ENCODE results near the gene GNMT. TPM values are rescaled to one million over a fixed set of nuclear protein-coding genes. Genes with fewer than 3 reads are reported as not detected.

The GNMT gene
- 1 to 10 TPM; 1.0 to 1.2 TPM for total RNA-seq

DNA sequence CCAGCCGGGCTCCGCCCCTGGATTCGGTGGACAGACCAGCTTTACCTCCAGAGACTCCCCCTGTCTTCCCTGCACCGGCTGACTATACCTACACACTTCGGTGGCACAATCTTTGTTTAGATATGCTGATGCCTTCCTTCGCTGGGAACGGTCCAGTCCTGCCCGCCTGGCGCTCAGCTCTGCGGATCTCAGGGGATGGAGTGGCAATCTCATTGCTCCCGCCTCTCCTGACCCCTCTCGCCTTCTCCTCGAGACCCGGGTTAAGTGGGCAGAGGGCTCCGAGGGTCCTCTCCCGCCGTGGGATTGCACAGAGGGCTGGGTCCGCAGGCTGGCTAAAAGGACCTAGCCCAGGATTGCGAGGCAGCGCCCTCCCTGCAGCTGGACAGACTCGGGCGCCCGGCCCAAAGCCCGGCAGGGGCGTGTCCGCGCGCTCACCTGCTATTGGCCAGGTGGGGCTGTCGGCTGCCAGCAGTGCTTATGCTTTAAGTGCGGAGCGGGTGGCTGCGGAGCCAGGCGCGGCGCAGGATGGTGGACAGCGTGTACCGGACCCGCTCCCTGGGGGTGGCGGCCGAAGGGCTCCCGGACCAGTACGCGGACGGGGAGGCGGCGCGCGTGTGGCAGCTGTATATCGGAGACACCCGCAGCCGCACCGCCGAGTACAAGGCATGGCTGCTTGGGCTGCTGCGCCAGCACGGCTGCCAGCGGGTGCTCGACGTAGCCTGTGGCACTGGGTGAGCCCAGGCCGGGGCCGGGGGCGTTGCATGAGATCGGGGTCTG lies at the start of gene GNMT:
Gene GNMT (plus strand): TSS at position 512 of the 777 bp plus-strand sequence. CDS start 14 bp downstream, at position 526.
- H3K9me3 Mint-ChIP-seq, result no peaks in the 10 kb centered on the region
- POLR2A ChIA-PET, result interaction anchor here (0.6 to 1.6 kb wide), 3 partner anchors 10 to 896 kb away, joined by 3 to 4 read pairs (median 4); no protein-coding TSS in a partner anchor

DNA sequence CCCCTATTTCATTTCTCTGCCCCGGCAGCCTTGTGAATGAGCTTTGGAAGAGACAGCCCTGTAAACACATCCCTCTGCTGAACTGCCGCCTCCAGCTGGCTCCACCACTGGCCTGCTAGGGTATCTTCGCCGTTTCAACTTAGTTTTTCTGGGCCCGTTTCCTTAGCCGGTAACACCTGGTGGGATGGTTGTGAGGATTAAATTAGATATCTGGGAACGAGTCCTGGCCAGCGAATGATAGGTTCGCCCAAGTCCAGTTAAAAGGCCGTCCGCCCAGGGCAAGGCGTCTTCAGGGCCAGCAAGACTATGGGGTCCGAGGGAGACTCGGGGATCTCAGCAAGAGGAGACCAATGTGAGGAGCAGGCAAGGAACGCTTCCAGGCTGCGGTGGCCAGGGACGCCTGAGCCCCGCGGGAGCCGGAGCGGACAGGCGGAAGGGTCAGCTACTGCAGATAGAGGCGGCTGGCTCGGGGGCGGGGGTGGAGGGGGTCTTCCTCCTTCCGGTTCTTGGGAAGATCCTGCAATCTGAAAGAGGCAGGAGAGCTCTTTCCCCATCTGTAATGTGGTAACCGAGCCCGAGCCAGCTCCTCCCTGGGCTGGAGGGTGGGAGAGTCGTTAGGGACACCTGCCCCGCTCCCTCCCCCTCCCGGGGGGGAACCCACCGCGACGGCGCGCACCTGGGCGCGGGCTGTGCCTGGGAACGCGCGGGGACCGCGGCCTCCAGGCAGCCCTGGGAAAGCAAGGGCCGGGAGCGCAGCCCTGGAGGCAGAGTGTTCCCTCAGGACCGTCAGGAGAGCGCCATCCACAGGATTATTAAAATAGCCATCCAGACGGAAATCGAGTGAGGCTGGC lies 49.2 kb upstream of the GNMT start:
- Mint-ChIP-seq H3K4me1 (peaks cover 3% of the 10 kb centered on the region), H3K4me3 (peak overlapping the region; percentile 50), H3K36me3 (no peaks in the 10 kb centered on the region), H3K9me3 (no peaks in the 10 kb centered on the region), H3K27me3 (peaks cover 18% of the 10 kb centered on the region), H3K27ac (no peak overlapping the region)
- POLR2A ChIA-PET, result no interaction called here
- DNase-seq (no peak), ATAC-seq (ENCODE audit: low read depth) (no peak)

More for the DNA sequence above, at the start of gene GNMT:
- DNase-seq (peak; percentile 59), ATAC-seq (ENCODE audit: low read depth) (peak; percentile 77)
- peaks cover 11% of the 10 kb centered on the region for H3K4me1 Mint-ChIP-seq
- peak within 1 kb of the TSS; percentile 77 for H3K4me3 Mint-ChIP-seq
- H3K27ac Mint-ChIP-seq, result no peak within 1 kb of the TSS
- H3K27me3 Mint-ChIP-seq, result peaks cover 6% of the 10 kb centered on the region
- peaks cover 9% of the 10 kb centered on the region for H3K36me3 Mint-ChIP-seq

DNA sequence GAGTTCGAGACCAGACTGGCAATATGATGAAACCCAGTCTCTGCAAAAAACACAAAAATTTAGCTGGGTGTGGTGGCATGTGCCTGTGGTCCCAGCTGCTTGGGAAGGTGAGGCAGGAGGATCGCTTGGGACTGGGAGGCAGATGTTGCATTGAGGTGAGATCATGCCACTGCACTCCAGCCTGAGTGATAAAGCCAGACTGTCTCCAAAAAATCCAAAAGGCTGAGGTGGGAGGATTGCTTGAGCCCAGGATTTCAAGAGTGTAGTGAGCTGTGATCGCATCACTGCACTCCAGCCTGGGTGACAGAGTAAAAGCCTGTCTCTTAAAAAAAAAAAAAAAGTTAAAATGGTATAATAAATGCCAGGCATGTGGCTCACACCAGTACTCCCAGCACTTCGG lies 46.0 kb upstream of the GNMT start:
- no peaks in the 10 kb centered on the region for H3K36me3 Mint-ChIP-seq
- POLR2A ChIA-PET, result interaction anchor here (1.5 to 3.9 kb wide), 2 partner anchors 14 to 15 kb away, joined by 5 to 15 read pairs; partner anchors contain the start of gene CNPY3
- no peak overlapping the region for H3K27ac Mint-ChIP-seq

DNA sequence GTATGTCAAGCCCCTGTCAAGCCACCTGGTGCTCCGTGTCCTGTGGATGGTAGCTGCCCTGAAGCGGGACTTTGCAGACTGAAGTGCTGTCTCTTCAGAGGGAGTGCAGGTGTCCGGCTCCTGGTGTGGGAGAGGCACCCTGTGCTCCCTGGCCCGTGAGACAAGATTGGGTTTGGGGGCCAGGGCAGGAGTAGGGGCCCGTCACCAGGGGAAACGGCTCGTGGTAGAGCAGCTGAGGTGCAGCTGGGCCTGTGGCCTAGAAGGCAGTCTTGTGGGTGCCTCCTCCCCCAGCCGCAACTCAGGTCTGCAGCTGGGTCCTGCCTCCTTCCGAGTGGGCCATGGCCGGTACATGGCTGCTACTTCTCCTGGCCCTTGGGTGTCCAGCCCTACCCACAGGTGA lies 44.8 kb upstream of the GNMT start, which contains the start of gene PTCRA:
Gene PTCRA (plus strand): TSS at position 322 of the 400 bp plus-strand sequence. CDS start 17 bp downstream, at position 339.
- H3K27me3 Mint-ChIP-seq, result peaks cover 18% of the 10 kb centered on the region
- H3K4me1 Mint-ChIP-seq, result peaks cover 3% of the 10 kb centered on the region
- no peaks in the 10 kb centered on the region for H3K36me3 Mint-ChIP-seq
- POLR2A ChIA-PET, result interaction anchor here (3.9 kb wide), 1 partner anchor 14 kb away, joined by 15 read pairs; the partner anchor contains the start of gene CNPY3
- no peak within 1 kb of the TSS for H3K4me3 Mint-ChIP-seq
- no peak within 1 kb of the TSS for H3K27ac Mint-ChIP-seq
- DNase-seq (no peak), ATAC-seq (ENCODE audit: low read depth) (peak; percentile 26)
- H3K9me3 Mint-ChIP-seq, result no peaks in the 10 kb centered on the region

More for the DNA sequence above, 46.0 kb upstream of the GNMT start:
- DNase-seq (no peak), ATAC-seq (ENCODE audit: low read depth) (no peak)
- Mint-ChIP-seq H3K9me3 (no peaks in the 10 kb centered on the region), H3K4me3 (no peak overlapping the region), H3K4me1 (peaks cover 3% of the 10 kb centered on the region), H3K27me3 (peaks cover 18% of the 10 kb centered on the region)

DNA sequence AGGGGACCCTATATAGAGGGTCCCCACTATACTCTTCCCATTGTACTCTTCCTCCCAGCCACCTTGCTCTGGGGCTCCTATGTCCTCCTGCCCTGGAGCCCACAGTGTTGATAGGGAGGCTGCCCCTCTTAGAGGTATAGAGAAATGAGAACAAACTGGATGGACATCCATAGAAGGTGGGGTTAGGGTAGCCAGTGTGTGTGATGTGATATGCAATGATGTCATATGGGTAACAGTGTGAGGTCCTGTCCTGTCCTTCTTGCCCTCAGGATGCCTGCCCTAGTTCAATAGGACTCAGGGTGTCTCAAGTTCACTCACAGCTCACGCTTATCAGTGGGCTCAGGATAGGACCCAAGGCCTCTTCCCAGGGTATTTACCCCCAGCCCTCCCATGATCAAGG lies 44.3 kb upstream of the GNMT start:
- Mint-ChIP-seq H3K4me3 (no peak overlapping the region), H3K9me3 (no peaks in the 10 kb centered on the region), H3K36me3 (no peaks in the 10 kb centered on the region), H3K27ac (no peak overlapping the region), H3K27me3 (peaks cover 15% of the 10 kb centered on the region), H3K4me1 (peaks cover 1% of the 10 kb centered on the region)
- peak; percentile 26 for ATAC-seq (ENCODE audit: low read depth)
- POLR2A ChIA-PET, result interaction anchor here (3.9 kb wide), 1 partner anchor 13 kb away, joined by 15 read pairs; the partner anchor contains the start of gene CNPY3
- no peak for DNase-seq

DNA sequence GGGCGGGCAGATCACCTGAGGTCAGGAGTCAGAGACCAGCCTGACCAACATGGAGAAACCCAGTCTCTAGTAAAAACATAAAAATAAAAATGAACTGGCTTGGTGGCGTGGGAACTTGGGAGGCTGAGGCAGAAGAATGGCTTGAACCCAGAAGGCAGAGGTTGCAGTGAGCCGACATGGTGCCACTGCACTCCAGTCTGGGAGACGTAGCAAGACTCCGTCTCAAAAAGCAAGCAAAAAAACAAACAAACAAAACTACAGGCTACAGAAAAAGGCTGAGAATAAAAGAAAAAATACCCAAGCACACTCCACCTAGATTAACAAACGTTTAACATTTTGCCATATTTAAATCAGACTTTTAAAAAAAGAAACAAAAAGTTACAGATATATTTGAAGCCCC lies 38.8 kb upstream of the GNMT start:
- H3K9me3 Mint-ChIP-seq, result no peaks in the 10 kb centered on the region
- POLR2A ChIA-PET, result no interaction called here
- no peak for ATAC-seq (ENCODE audit: low read depth)

DNA sequence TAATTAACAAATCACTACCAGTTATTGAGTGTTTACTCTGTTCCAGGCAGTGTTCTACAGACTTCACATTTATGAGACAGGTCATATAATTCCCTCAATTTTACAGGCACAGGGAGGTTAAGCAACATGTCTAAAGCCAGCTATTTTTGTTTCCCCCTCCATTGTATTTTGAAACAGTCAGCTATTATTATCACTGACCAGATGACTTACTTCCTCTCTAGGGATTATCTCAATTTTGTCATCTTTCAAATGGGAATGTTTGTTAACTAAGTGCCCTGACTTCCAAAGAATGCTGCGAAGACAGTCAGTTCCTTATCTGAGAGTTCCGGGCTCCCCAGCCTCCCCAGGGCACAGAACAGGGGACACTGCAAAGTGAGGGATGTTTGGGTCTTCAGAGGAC lies 36.9 kb upstream of the GNMT start:
- no peak for ATAC-seq (ENCODE audit: low read depth)
- H3K27ac Mint-ChIP-seq, result no peak overlapping the region
- no peak for DNase-seq
- no peaks in the 10 kb centered on the region for H3K27me3 Mint-ChIP-seq
- H3K36me3 Mint-ChIP-seq, result peaks cover 2% of the 10 kb centered on the region
- POLR2A ChIA-PET, result interaction anchor here (0.5 kb wide), 1 partner anchor 51 kb away, joined by 4 read pairs; no protein-coding TSS in a partner anchor
- no peaks in the 10 kb centered on the region for H3K9me3 Mint-ChIP-seq
- peaks cover 3% of the 10 kb centered on the region for H3K4me1 Mint-ChIP-seq
- H3K4me3 Mint-ChIP-seq, result no peak overlapping the region

More for the DNA sequence above, 38.8 kb upstream of the GNMT start:
- Mint-ChIP-seq H3K27me3 (no peaks in the 10 kb centered on the region), H3K4me3 (no peak overlapping the region), H3K27ac (no peak overlapping the region), H3K4me1 (no peaks in the 10 kb centered on the region), H3K36me3 (no peaks in the 10 kb centered on the region)
- DNase-seq, result no peak

DNA sequence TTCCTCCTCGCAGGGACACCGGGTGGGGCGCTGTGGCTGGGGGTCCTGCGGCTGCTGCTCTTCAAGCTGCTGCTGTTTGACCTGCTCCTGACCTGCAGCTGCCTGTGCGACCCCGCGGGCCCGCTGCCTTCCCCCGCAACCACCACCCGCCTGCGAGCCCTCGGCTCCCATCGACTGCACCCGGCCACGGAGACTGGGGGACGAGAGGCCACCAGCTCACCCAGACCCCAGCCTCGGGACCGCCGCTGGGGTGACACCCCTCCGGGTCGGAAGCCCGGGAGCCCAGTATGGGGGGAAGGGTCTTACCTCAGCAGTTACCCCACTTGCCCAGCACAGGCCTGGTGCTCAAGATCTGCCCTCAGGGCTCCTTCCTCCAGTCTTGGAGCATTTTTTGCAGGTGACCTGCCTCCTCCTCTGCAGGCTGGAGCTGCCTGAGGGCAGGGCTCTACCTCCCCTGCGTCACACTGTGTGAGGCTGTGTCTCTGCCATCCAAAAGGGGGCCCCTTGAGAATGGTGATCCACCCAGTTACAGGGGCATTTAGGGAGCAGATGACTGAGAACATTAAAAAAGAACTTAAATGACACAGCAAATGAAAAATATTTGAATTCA lies 35.2 kb upstream of the GNMT start:
- POLR2A ChIA-PET, result interaction anchor here (1.3 kb wide), 1 partner anchor 257 kb away, joined by 3 read pairs; the partner anchor contains the start of gene CUL9
- no peak for DNase-seq
- Mint-ChIP-seq H3K4me3 (no peak overlapping the region), H3K27ac (no peak overlapping the region), H3K36me3 (peaks cover 5% of the 10 kb centered on the region), H3K27me3 (no peaks in the 10 kb centered on the region), H3K4me1 (peaks cover 9% of the 10 kb centered on the region), H3K9me3 (no peaks in the 10 kb centered on the region)
- ATAC-seq (ENCODE audit: low read depth), result no peak

DNA sequence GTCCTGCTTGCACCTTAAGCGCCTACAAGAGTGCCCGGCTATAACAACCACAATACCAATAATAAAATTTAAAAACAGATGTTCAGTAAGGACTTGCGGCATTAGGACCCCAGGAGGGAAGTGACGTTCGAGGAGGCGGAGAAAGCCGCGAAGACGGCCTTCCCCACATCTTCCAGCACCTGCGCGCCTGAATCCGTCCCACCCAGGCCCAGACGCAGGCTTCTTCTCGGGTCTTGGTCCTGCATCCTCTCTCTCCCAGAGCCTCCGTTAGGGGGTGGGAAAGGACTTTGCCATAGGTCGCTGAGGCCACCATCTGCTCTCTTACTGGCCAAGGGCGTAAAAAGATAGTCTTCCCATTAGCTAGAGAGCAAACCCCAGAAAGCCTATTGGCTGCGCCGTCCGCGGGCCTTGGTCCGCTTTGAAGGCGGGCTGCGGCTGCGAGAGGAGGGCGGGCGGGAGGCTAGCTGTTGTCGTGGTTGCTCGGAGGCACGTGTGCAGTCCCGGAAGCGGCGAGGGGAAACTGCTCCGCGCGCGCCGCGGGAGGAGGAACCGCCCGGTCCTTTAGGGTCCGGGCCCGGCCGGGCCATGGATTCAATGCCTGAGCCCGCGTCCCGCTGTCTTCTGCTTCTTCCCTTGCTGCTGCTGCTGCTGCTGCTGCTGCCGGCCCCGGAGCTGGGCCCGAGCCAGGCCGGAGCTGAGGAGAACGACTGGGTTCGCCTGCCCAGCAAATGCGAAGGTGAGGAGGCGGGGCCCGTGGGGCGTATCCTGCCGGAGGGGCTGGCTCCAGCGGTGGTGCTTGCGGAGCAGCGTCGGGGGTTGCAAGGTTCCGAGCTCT lies 31.4 kb upstream of the GNMT start, which contains the start of gene CNPY3:
Gene CNPY3 (plus strand): TSS at position 495 of the 835 bp plus-strand sequence. CDS start 91 bp downstream, at position 586.
- POLR2A ChIA-PET, result interaction anchor here (0.6 to 3.5 kb wide), 33 partner anchors 10 to 700 kb away, joined by 3 to 66 read pairs (median 4); partner anchors contain the start of genes CUL7, CUL9, GTPBP2 and KLC4
- Mint-ChIP-seq H3K27me3 (no peaks in the 10 kb centered on the region), H3K4me1 (peaks cover 32% of the 10 kb centered on the region), H3K36me3 (peaks cover 15% of the 10 kb centered on the region), H3K9me3 (no peaks in the 10 kb centered on the region), H3K27ac (peak within 1 kb of the TSS; percentile 99), H3K4me3 (peak within 1 kb of the TSS; percentile 96)
- ATAC-seq (ENCODE audit: low read depth) (peak; percentile 86), DNase-seq (peak; percentile 94)

DNA sequence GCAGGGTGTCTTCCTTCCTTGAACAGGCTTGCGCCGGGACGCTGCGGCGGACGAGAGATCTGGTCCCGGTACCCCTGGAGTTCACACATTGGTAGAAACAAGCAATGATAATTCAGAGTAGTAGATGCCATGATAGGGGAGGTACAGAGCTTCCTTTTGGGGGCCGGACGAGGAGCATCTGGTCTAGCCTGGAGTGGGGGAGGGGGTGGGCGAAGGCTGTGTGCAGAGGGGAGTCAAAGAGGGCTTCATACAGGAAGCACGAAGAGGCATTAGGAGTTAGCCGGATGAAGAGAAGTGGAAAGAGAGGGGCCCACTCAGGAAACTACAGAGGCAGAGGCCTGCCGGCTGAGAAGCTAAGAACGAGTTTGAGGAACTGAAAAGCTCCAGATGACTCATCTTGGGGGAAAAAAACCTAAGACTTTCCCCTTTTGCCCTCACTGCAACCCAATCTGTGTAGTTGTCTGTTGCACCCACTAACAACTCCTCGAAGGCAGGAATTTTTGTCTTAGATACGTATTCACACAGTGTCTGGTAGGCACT lies 30.7 kb upstream of the GNMT start:
- peak overlapping the region; percentile 96 for H3K4me3 Mint-ChIP-seq
- POLR2A ChIA-PET, result interaction anchor here (0.6 to 3.5 kb wide), 31 partner anchors 11 to 699 kb away, joined by 3 to 66 read pairs (median 5); partner anchors contain the start of genes CUL7, CUL9, GTPBP2 and KLC4
- H3K27ac Mint-ChIP-seq, result peak overlapping the region; percentile 99
- DNase-seq (no peak), ATAC-seq (ENCODE audit: low read depth) (no peak)
- no peaks in the 10 kb centered on the region for H3K27me3 Mint-ChIP-seq
- no peaks in the 10 kb centered on the region for H3K9me3 Mint-ChIP-seq
- peaks cover 35% of the 10 kb centered on the region for H3K4me1 Mint-ChIP-seq
- H3K36me3 Mint-ChIP-seq, result peaks cover 15% of the 10 kb centered on the region

DNA sequence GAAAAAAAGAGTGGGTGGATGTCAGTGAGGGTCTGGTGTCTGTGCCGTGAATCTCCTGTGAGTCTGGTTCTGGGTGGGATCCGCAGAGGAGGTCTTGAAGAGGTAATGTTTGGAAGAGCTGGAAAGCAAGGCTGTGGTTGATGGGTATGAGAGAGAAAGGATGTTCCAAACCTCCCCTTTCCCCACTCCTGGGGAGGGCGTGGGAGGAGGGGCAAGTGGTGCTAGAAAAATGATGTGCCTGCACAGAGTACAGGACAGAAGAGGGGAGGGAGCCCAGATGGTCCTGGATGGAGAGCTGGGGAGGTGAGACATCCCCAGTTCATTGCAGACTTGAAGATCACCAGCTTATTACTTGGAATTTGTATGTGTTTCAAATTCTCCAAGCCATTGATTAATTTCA lies 28.1 kb upstream of the GNMT start:
- H3K4me1 Mint-ChIP-seq, result peaks cover 37% of the 10 kb centered on the region

More for the DNA sequence above, 28.1 kb upstream of the GNMT start:
- H3K9me3 Mint-ChIP-seq, result no peaks in the 10 kb centered on the region
- peaks cover 20% of the 10 kb centered on the region for H3K36me3 Mint-ChIP-seq
- H3K27ac Mint-ChIP-seq, result peak overlapping the region; percentile 51
- POLR2A ChIA-PET, result interaction anchor here (1.5 kb wide), 1 partner anchor 52 kb away, joined by 3 read pairs; the partner anchor contains the start of gene PPP2R5D
- ATAC-seq (ENCODE audit: low read depth) (no peak), DNase-seq (no peak)
- H3K4me3 Mint-ChIP-seq, result peak overlapping the region; percentile 96
- H3K27me3 Mint-ChIP-seq, result no peaks in the 10 kb centered on the region

All from activated naive CD8-positive, alpha-beta T cell treated with anti-CD3 and anti-CD28 coated beads, Interleukin-2, amount 10 ng/mL, durations not matched to agents 7 days and 5 days (primary cell).